GM13976 (cell line): ENCODE data around the gene UGCG.

ENCODE experiments used
- DNase-seq: peaks from one replicate; pipeline ENCODE4 v3.0.0; 2012; ENCODE audit warnings: low spot score
- in situ Hi-C: fragments of 300-500 bp; cut with MboI; formaldehyde crosslinking; loops from one replicate; pipeline ENCODE4 v1.12.0; 2022; ENCODE audit warnings: low sequenced_read_pairs, mixed read lengths, inconsistent platforms; ENCODE audit not compliant: unreplicated experiment
- TF ChIP-seq, protein P1 (sequence below): IDR thresholded peaks from 2 replicates; pipeline ENCODE4 v1.5.1; 2012; ENCODE audit warnings: borderline replicate concordance, mild to moderate bottlenecking; ENCODE audit not compliant: insufficient read depth; ENCODE audit errors: extremely low read depth, missing control alignments, control extremely low read depth

Gene UGCG

DNA sequence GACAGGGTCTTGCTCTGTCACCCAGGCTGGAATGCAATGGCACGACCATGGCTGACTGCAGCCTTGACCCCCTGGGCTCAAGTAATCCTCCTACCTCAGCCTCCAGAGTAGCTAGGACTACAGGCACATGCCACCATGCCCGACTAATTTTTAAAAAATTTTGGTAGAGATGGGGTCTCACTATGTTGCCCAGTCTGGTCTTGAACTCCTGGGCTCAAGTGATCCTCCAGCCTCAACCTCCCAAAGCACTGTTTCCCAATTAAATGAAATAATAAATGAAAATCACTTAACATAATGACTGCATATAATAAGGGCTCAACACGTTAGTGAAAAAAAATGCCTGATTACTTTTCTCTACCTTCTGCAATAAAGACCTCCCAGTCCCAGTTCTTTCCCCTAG, 71.0 kb downstream of the UGCG start:
- in situ Hi-C loops, result loop anchor here (10.0 kb wide), 1 partner anchor 63 kb away; no protein-coding TSS in a partner anchor

DNA sequence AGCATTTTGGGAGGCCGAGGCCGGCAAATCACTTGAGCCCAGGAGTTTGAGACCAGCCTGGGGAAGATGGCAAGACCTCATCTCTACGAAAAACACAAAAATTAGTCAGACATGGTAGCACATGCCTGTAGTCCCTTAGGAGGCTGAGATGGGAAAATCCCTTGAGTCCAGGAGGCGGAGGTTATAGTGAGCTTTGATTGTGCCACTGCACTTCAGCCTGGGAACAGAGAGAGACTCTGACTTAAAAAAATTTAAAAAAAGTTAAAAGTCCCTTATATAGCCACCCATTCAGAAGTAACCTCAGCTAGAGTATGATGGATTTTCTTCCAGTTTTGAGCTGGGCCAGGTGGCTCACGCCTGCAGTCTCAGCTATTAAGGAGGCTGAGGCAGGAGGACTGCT, 72.4 kb downstream of the UGCG start:
- TF ChIP-seq, protein P1, sequence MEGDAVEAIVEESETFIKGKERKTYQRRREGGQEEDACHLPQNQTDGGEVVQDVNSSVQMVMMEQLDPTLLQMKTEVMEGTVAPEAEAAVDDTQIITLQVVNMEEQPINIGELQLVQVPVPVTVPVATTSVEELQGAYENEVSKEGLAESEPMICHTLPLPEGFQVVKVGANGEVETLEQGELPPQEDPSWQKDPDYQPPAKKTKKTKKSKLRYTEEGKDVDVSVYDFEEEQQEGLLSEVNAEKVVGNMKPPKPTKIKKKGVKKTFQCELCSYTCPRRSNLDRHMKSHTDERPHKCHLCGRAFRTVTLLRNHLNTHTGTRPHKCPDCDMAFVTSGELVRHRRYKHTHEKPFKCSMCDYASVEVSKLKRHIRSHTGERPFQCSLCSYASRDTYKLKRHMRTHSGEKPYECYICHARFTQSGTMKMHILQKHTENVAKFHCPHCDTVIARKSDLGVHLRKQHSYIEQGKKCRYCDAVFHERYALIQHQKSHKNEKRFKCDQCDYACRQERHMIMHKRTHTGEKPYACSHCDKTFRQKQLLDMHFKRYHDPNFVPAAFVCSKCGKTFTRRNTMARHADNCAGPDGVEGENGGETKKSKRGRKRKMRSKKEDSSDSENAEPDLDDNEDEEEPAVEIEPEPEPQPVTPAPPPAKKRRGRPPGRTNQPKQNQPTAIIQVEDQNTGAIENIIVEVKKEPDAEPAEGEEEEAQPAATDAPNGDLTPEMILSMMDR, result no peak
- DNase-seq, result no peak
- in situ Hi-C loops, result loop anchor here (10.0 kb wide), 1 partner anchor 64 kb away; no protein-coding TSS in a partner anchor

More for the DNA sequence above, 71.0 kb downstream of the UGCG start:
- no peak for DNase-seq
- TF ChIP-seq, protein P1, result no peak

DNA sequence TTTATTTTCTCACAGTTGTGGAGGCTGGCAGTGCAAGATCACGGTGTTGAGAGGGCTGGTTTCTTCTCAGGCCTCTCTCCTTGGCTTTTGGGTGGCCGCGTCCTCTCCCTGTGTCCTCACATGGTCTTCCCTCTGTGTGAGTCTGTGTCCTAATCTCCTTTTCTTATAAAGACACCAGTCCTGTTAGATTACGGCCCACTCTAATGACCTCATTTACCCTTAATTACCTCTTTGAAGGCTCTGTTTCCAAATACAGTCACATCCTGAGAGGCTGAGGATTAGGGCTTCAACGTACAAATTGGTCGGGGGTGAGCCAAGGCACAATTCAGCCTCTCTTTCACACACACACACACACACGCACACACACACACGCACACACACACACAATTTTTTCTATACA, 73.0 kb downstream of the UGCG start:
- in situ Hi-C loops, result loop anchor here (10.0 kb wide), 1 partner anchor 65 kb away; no protein-coding TSS in a partner anchor
- DNase-seq, result no peak
- TF ChIP-seq, protein P1, result no peak

DNA sequence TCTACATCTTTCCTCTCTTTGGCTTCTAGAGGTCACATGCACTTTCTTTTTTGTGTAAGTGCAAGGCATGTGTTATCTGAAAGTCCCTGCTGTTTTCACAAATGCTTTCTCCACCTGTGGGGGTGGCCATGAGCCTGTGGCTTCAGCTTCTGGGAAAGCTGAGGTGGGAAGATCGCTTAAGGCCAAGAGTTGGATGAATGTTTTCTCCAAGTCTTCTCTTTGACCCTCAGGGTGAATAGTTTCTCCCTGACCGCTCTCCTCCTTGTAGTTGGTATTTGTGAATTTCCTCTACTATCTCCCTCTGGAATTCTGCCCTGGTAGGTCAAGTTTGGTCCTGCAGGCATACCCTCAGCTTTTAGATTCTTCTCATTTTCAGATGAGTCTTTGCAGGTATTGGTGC, 74.2 kb downstream of the UGCG start:
- TF ChIP-seq, protein P1, result no peak
- no peak for DNase-seq
- in situ Hi-C loops, result no loop called here

DNA sequence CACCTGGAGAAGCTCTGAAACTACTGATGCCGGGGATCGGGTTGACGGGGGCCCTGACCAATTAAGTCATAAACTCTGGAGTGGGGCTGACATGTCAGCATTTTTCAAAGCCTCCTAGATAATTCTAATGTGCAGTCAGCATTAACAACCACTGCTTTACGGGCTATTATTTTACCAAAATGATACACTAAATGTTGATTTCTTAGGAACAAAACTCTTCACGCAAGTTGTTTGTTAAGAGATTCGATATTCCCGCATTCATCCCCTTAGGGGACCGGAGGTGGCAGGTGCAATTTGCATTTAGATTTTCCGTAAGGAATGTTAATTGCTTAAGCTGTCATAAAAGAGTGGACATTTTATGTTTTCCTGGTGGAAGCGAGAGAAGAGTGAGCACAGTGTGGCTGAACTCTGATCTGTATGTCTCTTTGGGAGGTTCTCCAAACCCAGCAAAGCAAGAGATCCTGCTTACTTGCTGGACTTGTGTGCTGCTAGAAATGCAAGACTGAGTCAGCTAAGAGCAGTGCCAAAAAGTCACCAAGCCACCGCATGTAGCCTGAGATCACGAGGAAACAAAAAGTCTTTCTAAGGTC, 77.6 kb downstream of the UGCG start:
- DNase-seq, result no peak
- TF ChIP-seq, protein P1, result no peak
- in situ Hi-C loops, result no loop called here

GRCh38 chr9:111975709-111976108, 79.1 kb downstream of the UGCG start:
- in situ Hi-C loops, result no loop called here
- TF ChIP-seq, protein P1, result no peak
- DNase-seq, result no peak
